GM21786 (cell line): ENCODE data around the gene GVQW3.

Experiments used
- ATAC-seq: cut with Tn5 transposase; IDR thresholded peaks from one replicate; pipeline ENCODE4 v1.9.1; 2021; ENCODE audit not compliant: unreplicated experiment

The GVQW3 gene

GRCh38 chr11:76380977-76381719, at the start of gene GVQW3, which contains the start of gene THAP12:
TSS of gene GVQW3 (plus strand) at chr11:76381323. CDS start at chr11:76381829, 506 bp downstream.
TSS of gene THAP12 (minus strand) at chr11:76381132. CDS start at chr11:76380836, 296 bp downstream.
- ATAC-seq, result peak; percentile 77

GRCh38 chr11:76334826-76335389, 46.2 kb upstream of the GVQW3 start:
- ATAC-seq, result no peak

- ATAC-seq, result no peak
These were observed 45.3 kb upstream of the GVQW3 start for GRCh38 chr11:76335842-76336241.

DNA sequence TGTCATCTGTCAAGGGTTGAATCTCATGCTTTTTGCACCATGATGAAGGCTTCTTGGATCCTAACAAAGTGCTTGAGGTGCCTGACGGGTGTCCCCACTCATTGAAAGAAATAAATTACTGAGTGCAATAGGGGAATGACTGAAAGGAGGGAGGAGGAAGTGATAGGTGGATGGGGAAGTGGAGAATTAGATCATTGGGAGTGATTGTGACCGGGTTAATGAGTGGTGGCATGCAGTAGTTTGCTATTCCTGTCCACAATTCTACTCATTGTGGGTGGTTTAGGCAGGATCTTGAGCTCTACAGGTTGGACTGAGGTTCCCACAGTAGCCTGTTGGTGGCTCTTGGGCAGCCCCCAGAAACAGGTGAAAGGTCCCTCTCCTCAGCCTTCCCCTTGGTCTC, 44.5 kb upstream of the GVQW3 start:
- no peak for ATAC-seq

DNA sequence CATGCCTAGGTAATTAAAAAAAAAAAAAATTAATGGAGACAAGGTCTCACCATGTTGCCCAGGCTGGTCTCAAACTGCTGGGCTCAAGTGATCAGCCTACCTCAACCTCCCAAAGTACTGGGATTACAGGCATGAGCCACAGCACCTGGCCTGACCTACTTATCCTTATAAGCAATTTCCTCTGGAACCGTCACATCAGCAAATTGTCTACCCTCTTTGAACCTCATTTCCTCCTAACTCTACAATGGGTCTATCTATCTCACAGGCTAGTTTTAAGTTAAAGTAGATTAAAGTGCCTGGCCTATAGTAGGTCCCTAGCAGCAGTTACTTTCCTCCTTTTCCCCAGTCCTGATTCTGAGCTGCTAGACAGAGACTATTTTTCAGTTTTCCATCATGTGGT, 43.7 kb upstream of the GVQW3 start:
- ATAC-seq, result no peak

- no peak for ATAC-seq
These were observed 43.2 kb upstream of the GVQW3 start for GRCh38 chr11:76337923-76338322.

GRCh38 chr11:76339221-76339620, 41.9 kb upstream of the GVQW3 start:
- ATAC-seq, result no peak

DNA sequence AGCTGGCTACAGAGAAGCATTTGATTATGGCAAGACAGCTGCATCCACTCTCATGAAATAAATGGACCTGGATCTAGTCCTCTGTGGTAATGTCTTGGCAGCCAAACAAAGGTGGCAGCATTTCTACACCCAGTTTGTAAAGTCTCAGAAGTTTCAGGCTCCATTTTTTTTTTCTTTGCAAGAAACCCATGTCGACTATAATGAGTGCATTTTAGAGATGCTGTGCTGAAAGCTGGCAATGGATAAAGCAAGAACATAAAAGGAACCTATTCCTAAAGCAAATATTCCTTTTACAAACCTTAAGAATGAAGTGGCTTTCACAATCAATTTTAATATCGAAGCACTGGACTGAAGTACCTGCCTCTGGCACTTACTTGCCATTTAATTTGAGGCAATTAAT, 33.7 kb upstream of the GVQW3 start:
- no peak for ATAC-seq

GRCh38 chr11:76348348-76348747, 32.8 kb upstream of the GVQW3 start:
- no peak for ATAC-seq

- ATAC-seq, result no peak
These were observed 26.0 kb upstream of the GVQW3 start for GRCh38 chr11:76355172-76355571.

GRCh38 chr11:76361374-76361773, 19.7 kb upstream of the GVQW3 start:
- ATAC-seq, result no peak

DNA sequence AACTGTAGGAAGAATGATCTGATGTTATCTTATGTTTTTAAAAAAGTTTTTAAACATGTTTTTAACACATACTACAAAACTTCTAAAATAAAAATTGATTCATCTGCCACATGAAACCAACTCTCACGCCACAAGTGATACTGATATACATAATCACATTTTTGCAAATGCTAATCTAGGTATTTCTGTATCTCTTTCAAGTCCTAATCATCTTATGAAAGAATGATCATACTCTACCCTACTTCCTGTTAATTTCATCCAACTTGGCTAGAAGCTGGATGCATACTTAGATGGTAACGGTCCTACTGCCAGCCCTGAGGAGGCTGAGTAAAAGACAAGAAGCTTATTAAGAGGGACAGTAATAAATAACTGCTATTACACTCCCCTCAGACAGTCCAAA, 19.3 kb upstream of the GVQW3 start:
- no peak for ATAC-seq

GRCh38 chr11:76362716-76363115, 18.4 kb upstream of the GVQW3 start:
- no peak for ATAC-seq

DNA sequence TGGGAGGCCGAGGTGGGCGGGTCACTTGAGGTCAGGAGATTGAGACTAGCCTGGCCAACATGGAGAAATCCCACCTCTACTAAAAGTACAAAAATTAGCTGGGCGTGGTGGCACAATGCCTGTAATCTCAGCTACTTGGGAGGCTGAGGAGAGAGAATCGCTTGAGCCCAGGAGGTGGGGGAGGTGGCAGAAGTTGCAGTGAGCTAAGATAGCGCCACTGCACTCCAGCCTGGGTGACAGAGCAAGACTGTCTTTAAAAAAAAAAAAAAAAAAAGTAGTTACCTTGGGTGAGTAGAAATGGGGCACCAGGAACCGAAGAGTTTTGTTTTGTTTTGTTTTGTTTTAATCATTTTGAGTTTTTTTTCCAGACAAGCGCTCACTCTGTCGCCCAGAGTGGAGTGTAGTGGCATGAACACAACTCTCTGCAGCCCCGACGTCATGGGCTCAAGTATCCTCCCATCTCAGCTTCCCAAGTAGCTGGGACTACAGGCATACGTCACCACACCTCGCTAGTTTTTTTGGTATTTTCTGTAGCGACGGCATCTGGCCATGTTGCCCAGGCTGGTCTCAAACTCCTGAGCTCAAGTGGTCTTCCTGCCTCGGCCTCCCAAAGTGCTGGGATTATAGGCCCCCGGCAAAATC, 16.0 kb upstream of the GVQW3 start:
- no peak for ATAC-seq

DNA sequence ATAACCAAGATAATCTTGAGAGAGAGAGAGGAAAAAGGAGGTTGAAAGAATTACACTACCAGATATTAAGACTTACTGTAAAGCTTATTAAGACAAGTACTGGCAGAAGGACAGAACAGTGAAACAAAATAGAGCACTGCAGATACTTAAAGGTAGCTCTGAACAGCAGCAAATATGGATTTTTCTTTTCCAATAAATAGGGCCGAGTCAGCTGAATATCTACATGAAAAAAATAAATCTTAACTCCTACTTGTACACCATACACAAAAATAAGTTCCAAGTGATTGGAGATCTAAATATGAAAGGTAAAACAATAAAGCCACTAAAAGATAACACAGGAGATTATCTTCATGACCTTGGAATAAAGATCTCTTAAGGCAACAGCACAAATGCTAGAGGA, 12.6 kb upstream of the GVQW3 start:
- no peak for ATAC-seq

- no peak for ATAC-seq
These were observed 11.7 kb upstream of the GVQW3 start for GRCh38 chr11:76369406-76369805.

GRCh38 chr11:76371170-76371569, 10.0 kb upstream of the GVQW3 start:
- ATAC-seq, result peak; percentile 56

DNA sequence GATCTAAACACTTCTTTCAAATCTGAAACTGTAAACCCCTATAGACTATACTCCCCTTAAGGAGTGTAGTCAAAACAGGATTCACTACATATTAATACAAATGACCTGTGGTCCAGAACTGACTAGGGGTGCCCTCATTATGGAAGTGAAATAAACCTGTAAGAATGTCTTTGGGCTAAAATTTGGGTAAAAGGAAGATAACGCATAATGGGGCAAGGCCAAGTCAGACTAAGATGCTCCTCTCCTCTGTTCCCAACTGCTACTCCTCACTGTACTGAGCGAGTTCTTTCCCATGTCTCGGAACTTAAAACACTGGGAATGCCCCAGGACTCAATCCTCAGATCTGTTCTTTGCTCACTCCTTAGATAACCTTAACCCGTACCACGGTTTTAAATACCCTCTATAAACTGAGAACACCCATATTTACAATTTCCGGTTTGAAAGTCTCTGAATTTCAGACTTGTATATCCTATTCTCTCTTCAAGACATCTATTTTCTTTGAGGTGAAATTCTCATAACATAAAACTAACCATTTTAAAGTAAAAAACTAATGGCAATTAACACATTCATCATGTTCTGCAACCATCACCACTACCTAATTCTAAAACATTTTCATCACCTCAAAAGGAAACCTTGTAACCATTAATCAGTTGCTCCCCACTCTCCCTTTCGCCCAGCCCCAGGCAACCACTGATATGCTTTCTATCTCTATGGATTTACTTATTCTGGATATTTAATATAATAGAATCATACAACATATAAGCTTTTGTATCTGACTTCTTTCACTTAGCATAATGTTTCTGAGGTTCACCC, 4.2 kb upstream of the GVQW3 start:
- no peak for ATAC-seq

DNA sequence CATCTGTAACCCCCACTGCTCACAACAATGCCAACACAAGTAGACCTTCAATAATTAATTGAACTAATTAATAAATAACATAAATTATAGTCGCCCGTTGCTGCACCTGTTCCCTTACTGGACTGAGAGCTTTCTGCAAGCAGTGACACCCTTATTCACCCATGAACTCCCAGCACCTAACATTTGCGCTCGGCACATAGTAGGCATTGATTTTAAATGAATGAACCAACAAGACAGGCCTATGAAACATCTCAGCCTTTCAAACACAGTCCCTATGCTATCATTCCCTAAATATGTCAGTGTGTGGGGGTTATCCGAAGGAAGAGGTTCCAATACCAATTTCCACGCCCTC, 1.3 kb upstream of the GVQW3 start:
- no peak for ATAC-seq

DNA sequence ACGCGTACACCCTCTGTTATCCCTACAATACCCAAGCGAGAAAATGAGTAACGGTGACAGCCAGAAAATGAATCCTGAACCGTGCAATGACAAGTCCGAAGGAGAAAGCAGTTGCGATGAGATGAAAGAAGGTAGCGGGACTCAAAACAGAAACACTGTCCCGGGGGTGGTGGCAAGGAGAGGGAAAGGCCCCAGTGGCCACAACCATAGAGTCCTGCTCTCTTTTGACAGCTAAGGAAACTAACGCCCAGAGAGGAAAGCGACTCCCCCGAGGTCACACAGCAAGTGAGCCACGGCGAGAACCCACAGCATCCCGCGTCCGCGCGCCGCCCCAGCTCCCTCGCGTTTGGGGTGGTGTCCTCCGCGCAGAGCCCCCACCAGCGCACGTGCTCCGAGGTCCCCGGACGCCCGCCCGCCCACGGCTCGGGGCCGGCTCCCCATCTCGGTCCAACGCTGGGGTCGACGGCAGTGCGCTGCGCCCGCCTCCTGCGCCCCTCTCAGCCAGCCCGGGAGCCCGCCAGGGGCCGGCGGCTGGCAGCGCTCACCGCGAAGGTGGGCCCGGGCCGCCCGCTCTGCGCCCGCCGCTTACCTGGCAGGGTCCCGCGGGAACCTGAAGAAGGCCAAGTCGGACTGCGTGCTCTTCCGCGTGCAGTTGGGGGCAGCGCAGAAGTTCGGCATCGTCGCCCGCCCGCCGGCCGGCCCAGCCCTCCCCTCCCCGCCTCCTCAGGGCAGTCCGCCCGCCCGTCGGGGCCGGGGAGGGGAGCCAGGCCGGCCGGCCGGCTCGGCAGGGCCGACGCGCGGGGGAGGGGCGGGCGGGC, 755 bp upstream of the GVQW3 start:
- ATAC-seq, result peak; percentile 19

- no peak for ATAC-seq
These were observed 1.1 kb downstream of the GVQW3 start for GRCh38 chr11:76382209-76382608.
